Activated B cell treated with CpG ODN at 0.5 μM for 24 hours (primary cell): ENCODE data around the gene SPRR3. TPM values are rescaled to one million over a fixed set of nuclear protein-coding genes. Genes with fewer than 3 reads are reported as not detected.

Experiments
- ATAC-seq: fragments of 200-7000 bp; cut with Tn5 transposase; one replicate; pipeline ENCODE4 v1.10.0; 2021; ENCODE audit warnings: low read depth, mild to moderate bottlenecking, moderate library complexity
- CTCF ChIA-PET: fragments of 350-600 bp; sonication (Branson Sonifier 250); formaldehyde crosslinking; loops from one replicate; lab custom pipeline; 2021; ENCODE audit warnings: antibody characterized with exemption; lab: Charles Lee
- POLR2A ChIA-PET: fragments of 350-600 bp; sonication (Branson Sonifier 250); formaldehyde crosslinking; loops from one replicate; lab custom pipeline; 2021; ENCODE audit warnings: antibody characterized with exemption; lab: Charles Lee
- DNase-seq: peaks from one replicate; pipeline ENCODE4 v3.0.0; 2022
- H3K27ac Mint-ChIP-seq: one replicate; pipeline ENCODE4 v1.8.0; 2020; ENCODE audit warnings: mixed read lengths
- H3K27me3 Mint-ChIP-seq: one replicate; pipeline ENCODE4 v1.8.0; 2021; ENCODE audit warnings: mixed read lengths
- H3K36me3 Mint-ChIP-seq: one replicate; pipeline ENCODE4 v1.8.0; 2021; ENCODE audit warnings: low read depth, mixed read lengths
- H3K4me1 Mint-ChIP-seq: one replicate; pipeline ENCODE4 v1.8.0; 2021; ENCODE audit warnings: mixed read lengths
- H3K4me3 Mint-ChIP-seq: one replicate; pipeline ENCODE4 v1.8.0; 2020; ENCODE audit warnings: mild to moderate bottlenecking, mixed read lengths
- H3K9me3 Mint-ChIP-seq: one replicate; pipeline ENCODE4 v1.8.0; 2020; ENCODE audit warnings: mixed read lengths
- CTCF ChIP-seq: fragments of 200-600 bp; IDR thresholded peaks from one replicate; pipeline ENCODE4 v1.8.0; 2022; ENCODE audit warnings: antibody characterized with exemption, mild to moderate bottlenecking
- intact Hi-C: fragments of 100-400 bp; cut with micrococcal nuclease; formaldehyde crosslinking; loops from one replicate; pipeline ENCODE4 v1.15.1; 2024
- total RNA-seq: library from RNA; stranded (reverse); gene quantifications from 2 replicates; pipeline ENCODE4 v1.2.3, GENCODE V29; 2022

SPRR3 gene
- total RNA-seq, 1 donor from 2014 or later, result not detected

DNA sequence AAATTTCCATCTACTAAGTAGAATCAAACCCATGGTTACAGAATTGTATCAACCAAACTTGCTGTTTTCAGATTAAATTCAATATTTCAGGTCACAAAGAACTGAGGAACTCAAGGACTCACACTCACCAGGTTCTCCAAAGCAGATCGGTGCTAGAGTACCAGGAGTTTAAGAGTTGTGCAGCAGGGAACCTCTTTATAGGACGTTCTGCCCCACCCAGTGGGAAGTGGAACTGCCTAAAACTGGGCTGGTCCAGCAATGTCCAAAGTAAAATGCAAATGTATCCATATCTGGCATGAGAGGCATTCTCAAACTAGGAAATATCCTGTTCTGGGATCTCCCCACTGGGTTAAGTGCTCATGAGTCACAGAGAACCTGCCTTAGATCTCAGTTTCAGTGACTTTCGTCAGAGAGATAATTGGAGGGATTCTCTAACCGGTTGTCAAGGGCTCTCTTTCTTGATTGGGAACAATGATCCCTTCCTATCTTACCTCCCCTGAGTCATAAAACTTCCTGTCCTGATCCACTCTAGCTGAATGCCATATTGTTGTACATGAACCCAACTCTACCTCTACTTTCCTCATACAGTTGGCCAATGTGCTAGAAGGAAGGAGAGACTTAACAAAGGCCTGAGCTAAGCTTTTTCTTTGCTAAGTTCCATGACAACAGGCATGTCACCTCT lies 39.5 kb downstream of the SPRR3 start, which contains the start of gene SPRR2D:
Gene SPRR2D, minus strand, starts transcription at position 171 of the 682 bp plus-strand sequence. CDS start 774 bp downstream, outside the sequence.
- Mint-ChIP-seq H3K27ac (no peak within 1 kb of the TSS), H3K36me3 (no peaks in the 10 kb centered on the region), H3K4me1 (no peaks in the 10 kb centered on the region), H3K27me3 (peaks cover 54% of the 10 kb centered on the region), H3K9me3 (no peaks in the 10 kb centered on the region), H3K4me3 (no peak within 1 kb of the TSS)
- no peak for TF ChIP-seq CTCF
- no peak for DNase-seq
- CTCF ChIA-PET, result no interaction called here
- ATAC-seq, result no peak
- POLR2A ChIA-PET, result no interaction called here
- intact Hi-C loops, result no loop called here

- TF ChIP-seq CTCF, result no peak
- ATAC-seq (no peak), DNase-seq (no peak)
- intact Hi-C loops, result no loop called here
- Mint-ChIP-seq H3K36me3 (no peaks in the 10 kb centered on the region), H3K9me3 (peaks cover 8% of the 10 kb centered on the region), H3K4me1 (no peaks in the 10 kb centered on the region), H3K27ac (no peak overlapping the region), H3K4me3 (no peak overlapping the region), H3K27me3 (peaks cover 37% of the 10 kb centered on the region)
- POLR2A ChIA-PET, result no interaction called here
- CTCF ChIA-PET, result no interaction called here
Measured at GRCh38 chr1:153049211-153049610, 47.7 kb downstream of the SPRR3 start.

Other genes with a start within 250 kb of the SPRR3 start
- gene KPRP, start 243.7 kb upstream of the SPRR3 start, total RNA-seq, result not detected in 2 replicates
- not detected in 2 replicates for gene LCE1F, start 226.6 kb upstream of the SPRR3 start, total RNA-seq
- not detected in 2 replicates for gene LCE1E, start 215.5 kb upstream of the SPRR3 start, total RNA-seq
- gene LCE1D, start 205.0 kb upstream of the SPRR3 start, total RNA-seq, result not detected in 2 replicates
- gene LCE1C, start 195.1 kb upstream of the SPRR3 start, total RNA-seq, result not detected in 2 replicates
- gene LCE1B, start 189.8 kb upstream of the SPRR3 start, total RNA-seq, result not detected in 2 replicates
- gene LCE1A, start 174.3 kb upstream of the SPRR3 start, total RNA-seq, result not detected in 2 replicates
- not detected in 2 replicates for gene LCE6A, start 158.9 kb upstream of the SPRR3 start, total RNA-seq
- not detected in 2 replicates for gene LCE7A, start 141.8 kb upstream of the SPRR3 start, total RNA-seq
- not detected in 2 replicates for gene SMCP, start 123.4 kb upstream of the SPRR3 start, total RNA-seq
- gene IVL, start 93.2 kb upstream of the SPRR3 start, total RNA-seq, result not detected in 2 replicates
- not detected in 2 replicates for gene SPRR5, start 54.5 kb upstream of the SPRR3 start, total RNA-seq
- not detected in 2 replicates for gene SPRR4, start 31.1 kb upstream of the SPRR3 start, total RNA-seq
- not detected in 2 replicates for gene SPRR1A, start 17.7 kb upstream of the SPRR3 start, total RNA-seq
- not detected in 2 replicates for gene SPRR1B, start 29.5 kb downstream of the SPRR3 start, total RNA-seq
- gene SPRR2D, start 39.4 kb downstream of the SPRR3 start, total RNA-seq, result not detected in 2 replicates
- not detected in 2 replicates for gene SPRR2A, start 55.8 kb downstream of the SPRR3 start, total RNA-seq
- not detected in 2 replicates for gene SPRR2B, start 69.9 kb downstream of the SPRR3 start, total RNA-seq
- gene SPRR2E, start 92.8 kb downstream of the SPRR3 start, total RNA-seq, result not detected in 2 replicates
- not detected in 2 replicates for gene SPRR2F, start 111.8 kb downstream of the SPRR3 start, total RNA-seq
- gene SPRR2G, start 149.1 kb downstream of the SPRR3 start, total RNA-seq, result not detected in 2 replicates
- gene LELP1, start 201.7 kb downstream of the SPRR3 start, total RNA-seq, result not detected in 2 replicates
- not detected in 2 replicates for gene PRR9, start 215.8 kb downstream of the SPRR3 start, total RNA-seq